IMR-90 (cell line): ENCODE results near the gene ZNF341.

Source experiments
- CTCF ChIP-seq: conservative IDR thresholded peaks from 2 replicates; pipeline ENCODE4 v1.5.1; 2012; ENCODE audit warnings: mild to moderate bottlenecking, low read depth, low read length, improper control_type of control experiment
- POLR2A ChIP-seq: IDR thresholded peaks from 2 replicates; pipeline ENCODE4 v1.6.1; 2012; ENCODE audit warnings: mild to moderate bottlenecking, low read depth, low read length
- SMC3 ChIP-seq: fragments of 150-350 bp; IDR thresholded peaks from 2 replicates; pipeline ENCODE4 v1.6.1; 2016; ENCODE audit warnings: low read depth, mild to moderate bottlenecking, antibody characterized with exemption, low read length, moderate library complexity

- TF ChIP-seq POLR2A, result no peak
- no peak for TF ChIP-seq CTCF
- no peak for TF ChIP-seq SMC3
Measured at GRCh38 chr20:33733654-33734576, 2.1 kb downstream of the ZNF341 start.
